AG04449 (cell line): ENCODE data around the gene L3MBTL3.

Experiments
- CTCF ChIA-PET: fragments of 350-600 bp; formaldehyde crosslinking; extraction: SDS; loops from one replicate; lab custom pipeline; 2021; ENCODE audit warnings: antibody characterized with exemption; lab: Yijun Ruan, JAX
- POLR2A ChIA-PET: fragments of 400-600, 350-600 bp; formaldehyde crosslinking; extraction: SDS; loops from one replicate; lab custom pipeline; 2020; ENCODE audit warnings: antibody characterized with exemption, inconsistent platforms; lab: Yijun Ruan, JAX
- DNase-seq: peaks from one replicate; pipeline ENCODE4 v3.0.0-alpha.2; 2010; ENCODE audit warnings: low read depth, low spot score
- H3K4me3 ChIP-seq: 2 replicates; pipeline ENCODE4 v1.5.1; 2011; ENCODE audit warnings: low read depth, mild to moderate bottlenecking, control low read depth, low read length
- TF ChIP-seq, protein P1 (sequence below): IDR thresholded peaks from one replicate; pipeline ENCODE4 v1.5.1; 2011; ENCODE audit warnings: mild to moderate bottlenecking, moderate library complexity, low read length, control low read depth, inconsistent platforms; ENCODE audit not compliant: insufficient read depth; ENCODE audit errors: missing control alignments

The L3MBTL3 gene

DNA sequence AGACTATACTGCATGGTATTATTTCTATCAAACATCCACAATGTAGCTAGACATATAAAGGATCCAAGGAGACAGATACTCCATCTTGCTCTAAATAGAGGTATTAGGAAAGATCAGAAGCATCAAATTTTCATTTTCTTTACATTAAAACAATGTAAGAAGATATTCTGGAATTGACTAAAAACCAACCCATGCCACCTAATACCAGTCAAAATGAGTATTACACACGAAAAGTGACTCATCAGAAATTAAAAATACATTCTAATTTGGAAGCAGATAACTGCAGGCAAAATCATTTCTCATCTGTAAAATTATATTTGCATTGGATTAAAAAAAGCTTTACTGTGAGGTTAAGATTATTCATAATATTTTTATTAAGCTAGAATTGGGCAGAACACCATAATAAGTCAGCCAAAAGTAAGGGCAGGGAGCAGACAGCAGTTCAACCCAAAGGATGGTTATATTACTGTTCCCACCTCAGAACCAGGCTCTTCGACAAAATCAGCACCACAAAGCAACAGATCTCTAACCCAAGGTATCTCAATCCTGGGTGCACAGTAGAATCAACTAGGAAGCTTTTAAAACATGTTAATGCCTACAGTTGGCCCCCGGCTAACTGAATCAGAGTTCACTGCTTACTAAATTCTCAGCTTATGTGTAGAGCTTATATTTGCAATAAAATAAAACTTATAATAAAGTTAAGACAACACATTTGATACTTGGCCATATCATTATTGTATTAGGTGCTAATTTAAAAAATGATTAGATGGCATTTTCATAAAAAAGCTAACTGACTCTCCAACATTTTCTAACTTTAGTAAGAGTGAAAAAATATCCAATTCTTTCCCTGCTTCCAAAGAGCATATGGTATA, 169.2 kb downstream of the L3MBTL3 start:
- ChIA-PET CTCF (interaction anchor here (1.1 to 1.6 kb wide), 2 partner anchors 16 to 656 kb away, joined by 3 to 4 read pairs; no protein-coding TSS in a partner anchor), POLR2A (no interaction called here)
- DNase-seq, result no peak
- TF ChIP-seq, protein P1, sequence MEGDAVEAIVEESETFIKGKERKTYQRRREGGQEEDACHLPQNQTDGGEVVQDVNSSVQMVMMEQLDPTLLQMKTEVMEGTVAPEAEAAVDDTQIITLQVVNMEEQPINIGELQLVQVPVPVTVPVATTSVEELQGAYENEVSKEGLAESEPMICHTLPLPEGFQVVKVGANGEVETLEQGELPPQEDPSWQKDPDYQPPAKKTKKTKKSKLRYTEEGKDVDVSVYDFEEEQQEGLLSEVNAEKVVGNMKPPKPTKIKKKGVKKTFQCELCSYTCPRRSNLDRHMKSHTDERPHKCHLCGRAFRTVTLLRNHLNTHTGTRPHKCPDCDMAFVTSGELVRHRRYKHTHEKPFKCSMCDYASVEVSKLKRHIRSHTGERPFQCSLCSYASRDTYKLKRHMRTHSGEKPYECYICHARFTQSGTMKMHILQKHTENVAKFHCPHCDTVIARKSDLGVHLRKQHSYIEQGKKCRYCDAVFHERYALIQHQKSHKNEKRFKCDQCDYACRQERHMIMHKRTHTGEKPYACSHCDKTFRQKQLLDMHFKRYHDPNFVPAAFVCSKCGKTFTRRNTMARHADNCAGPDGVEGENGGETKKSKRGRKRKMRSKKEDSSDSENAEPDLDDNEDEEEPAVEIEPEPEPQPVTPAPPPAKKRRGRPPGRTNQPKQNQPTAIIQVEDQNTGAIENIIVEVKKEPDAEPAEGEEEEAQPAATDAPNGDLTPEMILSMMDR, result no peak
- H3K4me3 ChIP-seq, result no peak overlapping the region

DNA sequence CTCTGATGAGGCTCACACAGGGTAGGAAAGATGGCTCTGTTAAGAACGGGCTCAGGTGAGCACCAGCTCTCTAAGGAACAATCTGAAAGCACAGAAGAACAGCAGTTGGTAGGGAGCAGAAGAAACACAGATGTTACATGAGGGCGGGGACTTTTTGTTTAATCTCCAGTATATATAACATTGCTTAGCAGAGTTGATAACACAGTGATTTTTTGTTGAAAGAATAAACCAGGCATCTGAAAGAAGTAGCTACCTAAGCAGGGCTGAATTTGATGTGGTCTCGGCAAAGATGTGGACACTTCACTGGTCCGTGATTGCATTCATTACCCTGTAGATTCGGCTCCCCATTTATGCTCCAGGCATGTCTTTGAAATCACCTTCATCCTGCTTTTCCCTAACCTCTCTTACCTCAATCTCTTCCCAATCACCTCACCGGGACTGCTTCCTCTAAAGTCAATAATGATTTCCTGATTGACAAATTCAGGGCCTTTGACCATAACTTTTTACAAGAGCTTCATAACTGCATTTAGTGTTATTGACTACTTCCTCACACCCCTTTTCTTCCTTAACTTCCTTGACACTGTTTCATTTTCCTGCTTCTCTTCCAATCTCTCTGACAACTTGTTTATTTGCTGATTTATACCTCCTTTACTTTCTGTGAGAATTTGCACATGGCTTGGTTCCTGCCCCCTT, 170.0 kb downstream of the L3MBTL3 start:
- TF ChIP-seq, protein P1, result no peak
- DNase-seq, result no peak
- POLR2A ChIA-PET, result no interaction called here
- CTCF ChIA-PET, result interaction anchor here (1.1 to 1.6 kb wide), 2 partner anchors 17 to 655 kb away, joined by 3 to 4 read pairs; no protein-coding TSS in a partner anchor
- H3K4me3 ChIP-seq, result no peak overlapping the region

DNA sequence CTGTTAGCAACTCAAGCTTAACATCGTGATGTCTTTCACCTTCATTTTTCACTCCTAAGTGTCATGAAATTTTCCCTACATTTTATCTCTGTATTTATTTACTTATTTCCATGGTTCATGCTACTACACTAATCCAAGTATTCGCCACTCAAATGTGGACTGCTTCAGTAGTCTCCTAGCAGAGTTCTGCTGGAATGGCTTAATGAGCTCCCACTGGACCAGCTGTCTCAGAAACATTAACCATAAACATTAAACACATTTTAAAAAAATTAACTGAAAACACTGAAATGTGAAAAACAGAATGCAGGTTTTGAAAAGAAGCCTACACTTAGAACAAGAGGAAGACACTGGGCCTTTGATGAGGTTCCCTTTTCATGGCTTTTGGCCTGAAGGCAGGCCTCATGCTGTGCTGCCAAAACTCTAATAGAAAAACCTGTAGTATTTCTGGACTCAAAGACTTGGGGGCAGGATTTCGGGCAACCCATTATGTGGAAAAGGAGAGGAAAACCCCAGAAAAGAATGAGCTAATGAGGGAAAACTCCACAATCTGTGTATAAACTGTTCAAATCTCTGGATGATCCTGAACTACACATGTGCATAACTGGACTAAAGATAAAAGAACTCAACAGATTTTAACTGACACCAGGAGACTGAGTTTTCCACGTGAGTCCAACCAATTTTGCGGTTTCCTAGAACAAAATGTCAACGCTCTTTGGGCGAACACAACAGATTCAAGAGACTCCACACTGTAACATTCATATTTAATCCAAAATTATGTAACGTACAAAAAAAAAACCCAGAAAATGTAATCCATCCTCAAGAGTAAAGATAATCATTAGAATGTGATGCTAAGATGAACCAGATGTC, 171.4 kb downstream of the L3MBTL3 start:
- POLR2A ChIA-PET, result no interaction called here
- TF ChIP-seq, protein P1, result no peak
- H3K4me3 ChIP-seq, result no peak overlapping the region
- CTCF ChIA-PET, result no interaction called here
- no peak for DNase-seq
